Testis (tissue), 5 donors: ENCODE measurements around the gene ARHGAP12. TPM values are rescaled to one million over a fixed set of nuclear protein-coding genes. Genes with fewer than 3 reads are reported as not detected.

ENCODE experiments used
- DNase-seq: peaks from one replicate; pipeline ENCODE4 v3.0.0-alpha.2; 2019
- H3K27ac ChIP-seq, 2 donors: fragments of 200-600 bp; sonication (generic); one replicate each; pipeline ENCODE4 v1.5.1; 2019
- H3K27me3 ChIP-seq: fragments of 200-600 bp; sonication (generic); one replicate; pipeline ENCODE4 v1.5.1; 2019
- H3K36me3 ChIP-seq: fragments of 200-600 bp; sonication (generic); one replicate; pipeline ENCODE4 v1.5.1; 2017; ENCODE audit warnings: low read depth; ENCODE audit errors: missing control alignments
- H3K4me1 ChIP-seq: fragments of 200-600 bp; sonication (generic); one replicate; pipeline ENCODE4 v1.5.1; 2019
- H3K4me3 ChIP-seq, 2 donors: fragments of 200-600 bp; sonication (generic); one replicate each; pipeline ENCODE4 v1.5.1; 2017 to 2019
- H3K9me3 ChIP-seq: fragments of 200-600 bp; sonication (generic); one replicate; pipeline ENCODE4 v1.5.1; 2017
- POLR2A ChIP-seq: fragments of 450-650 bp; IDR thresholded peaks from one replicate; pipeline ENCODE4 v1.6.1; 2017; ENCODE audit warnings: antibody characterized with exemption, mild to moderate bottlenecking, moderate library complexity
- WGBS, 2 donors: methylation state at CpG; one replicate each; pipeline ENCODE4 v1.1.5; 2018; 5-methylcytosine and 5-hydroxymethylcytosine counted together
- intact Hi-C: fragments of 100-400 bp; cut with DNase I; formaldehyde crosslinking; loops from one replicate; pipeline ENCODE4 v1.15.1; 2023; ENCODE audit warnings: low total_unique reads
- long read RNA-seq, 2 donors: transcript quantifications; one replicate each; lab custom pipeline, GENCODE V29; 2026
- polyA plus RNA-seq: library from polyadenylated mRNA; stranded (reverse); fragments of 350-450 nt; fragmentation: Illumina TruSeq; extraction: RNeasy Lipid Tissue Mini Kit (QIAGEN cat#74804); gene quantifications from one replicate; pipeline ENCODE4 v1.2.3, GENCODE V29; 2014; ENCODE audit warnings: low read depth, low replicate concordance; ENCODE audit not compliant: insufficient read depth
- total RNA-seq, 2 donors: library from RNA; depleted of rRNA; stranded (reverse); fragments of >200 nt; gene quantifications; one replicate each; pipeline ENCODE4 v1.2.3, GENCODE V29; 2016
- TF ChIP-seq, protein P1 (sequence below), 3 experiments: fragments of 450-650 bp in 2 of 3; fragments of 200-600 bp in 1 of 3; sonication (generic) in 1 of 3; IDR thresholded peaks; one replicate each; pipeline ENCODE4 v1.5.1; 2016 to 2019; ENCODE audit warnings: antibody characterized with exemption in 3 of 3, mild to moderate bottlenecking in 2 of 3, moderate library complexity in 1 of 3

The ARHGAP12 gene, protein sequence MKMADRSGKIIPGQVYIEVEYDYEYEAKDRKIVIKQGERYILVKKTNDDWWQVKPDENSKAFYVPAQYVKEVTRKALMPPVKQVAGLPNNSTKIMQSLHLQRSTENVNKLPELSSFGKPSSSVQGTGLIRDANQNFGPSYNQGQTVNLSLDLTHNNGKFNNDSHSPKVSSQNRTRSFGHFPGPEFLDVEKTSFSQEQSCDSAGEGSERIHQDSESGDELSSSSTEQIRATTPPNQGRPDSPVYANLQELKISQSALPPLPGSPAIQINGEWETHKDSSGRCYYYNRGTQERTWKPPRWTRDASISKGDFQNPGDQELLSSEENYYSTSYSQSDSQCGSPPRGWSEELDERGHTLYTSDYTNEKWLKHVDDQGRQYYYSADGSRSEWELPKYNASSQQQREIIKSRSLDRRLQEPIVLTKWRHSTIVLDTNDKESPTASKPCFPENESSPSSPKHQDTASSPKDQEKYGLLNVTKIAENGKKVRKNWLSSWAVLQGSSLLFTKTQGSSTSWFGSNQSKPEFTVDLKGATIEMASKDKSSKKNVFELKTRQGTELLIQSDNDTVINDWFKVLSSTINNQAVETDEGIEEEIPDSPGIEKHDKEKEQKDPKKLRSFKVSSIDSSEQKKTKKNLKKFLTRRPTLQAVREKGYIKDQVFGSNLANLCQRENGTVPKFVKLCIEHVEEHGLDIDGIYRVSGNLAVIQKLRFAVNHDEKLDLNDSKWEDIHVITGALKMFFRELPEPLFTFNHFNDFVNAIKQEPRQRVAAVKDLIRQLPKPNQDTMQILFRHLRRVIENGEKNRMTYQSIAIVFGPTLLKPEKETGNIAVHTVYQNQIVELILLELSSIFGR
- total RNA-seq = 10 to 100 TPM; 33.1 to 36.1 TPM
- 11.7 TPM for polyA plus RNA-seq
- long read RNA-seq, donor 1, full-length matches to known transcripts = 2 of 10 reads
- long read RNA-seq, donor 1, partial matches to known transcripts = 8 of 10 reads
- long read RNA-seq, donor 1, other reads (novel, unspliced or antisense) = 0 of 10 reads
- long read RNA-seq, donor 2, full-length matches to known transcripts = 2 of 2 reads
- long read RNA-seq, donor 2, partial matches to known transcripts = 0 of 2 reads
- long read RNA-seq, donor 2, other reads (novel, unspliced or antisense) = 0 of 2 reads

- peak; percentile 93 for DNase-seq
- no peaks in the 10 kb centered on the region for H3K9me3 ChIP-seq
- H3K27me3 ChIP-seq = no peaks in the 10 kb centered on the region
- peak within 1 kb of the TSS; percentile 94 for H3K27ac ChIP-seq
- H3K4me1 ChIP-seq = peaks cover 20% of the 10 kb centered on the region
- TF ChIP-seq, protein P1, sequence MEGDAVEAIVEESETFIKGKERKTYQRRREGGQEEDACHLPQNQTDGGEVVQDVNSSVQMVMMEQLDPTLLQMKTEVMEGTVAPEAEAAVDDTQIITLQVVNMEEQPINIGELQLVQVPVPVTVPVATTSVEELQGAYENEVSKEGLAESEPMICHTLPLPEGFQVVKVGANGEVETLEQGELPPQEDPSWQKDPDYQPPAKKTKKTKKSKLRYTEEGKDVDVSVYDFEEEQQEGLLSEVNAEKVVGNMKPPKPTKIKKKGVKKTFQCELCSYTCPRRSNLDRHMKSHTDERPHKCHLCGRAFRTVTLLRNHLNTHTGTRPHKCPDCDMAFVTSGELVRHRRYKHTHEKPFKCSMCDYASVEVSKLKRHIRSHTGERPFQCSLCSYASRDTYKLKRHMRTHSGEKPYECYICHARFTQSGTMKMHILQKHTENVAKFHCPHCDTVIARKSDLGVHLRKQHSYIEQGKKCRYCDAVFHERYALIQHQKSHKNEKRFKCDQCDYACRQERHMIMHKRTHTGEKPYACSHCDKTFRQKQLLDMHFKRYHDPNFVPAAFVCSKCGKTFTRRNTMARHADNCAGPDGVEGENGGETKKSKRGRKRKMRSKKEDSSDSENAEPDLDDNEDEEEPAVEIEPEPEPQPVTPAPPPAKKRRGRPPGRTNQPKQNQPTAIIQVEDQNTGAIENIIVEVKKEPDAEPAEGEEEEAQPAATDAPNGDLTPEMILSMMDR (IDR thresholded peaks at IDR 0.05) = no peak
- peak; percentile 87 for TF ChIP-seq POLR2A
- 0 to 1% methylated on average over 16 to 62 of the region's 92 CpGs for WGBS, 2 donors
- H3K36me3 ChIP-seq = no peaks in the 10 kb centered on the region
- intact Hi-C loops = no loop called here
- H3K4me3 ChIP-seq = peak within 1 kb of the TSS; percentile 93 to 98
Measured at GRCh38 chr10:31928549-31929260, at the start of gene ARHGAP12. Gene ARHGAP12, minus strand, starts transcription at chr10:31928831. Its CDS starts 19,976 bp downstream, at chr10:31908855.

DNA sequence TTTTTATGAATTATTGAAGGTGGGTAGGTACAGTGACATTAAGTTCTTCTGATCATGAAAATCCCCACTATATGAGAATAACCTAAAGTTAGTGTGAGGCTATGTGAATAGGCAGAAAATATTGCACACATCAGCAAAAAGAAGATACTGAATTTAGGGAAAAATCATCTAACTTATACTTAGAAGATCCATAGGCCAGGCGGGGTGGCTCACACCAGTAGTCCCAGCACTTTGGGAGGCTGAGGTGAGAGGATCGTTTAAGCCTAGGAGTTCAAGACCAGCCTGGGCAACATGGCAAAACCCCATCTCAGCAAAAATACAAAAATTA is 49.5 kb upstream of the ARHGAP12 start:
- no peaks in the 10 kb centered on the region for H3K9me3 ChIP-seq
- 49 to 80% methylated on average over 2 of the region's 2 CpGs for WGBS, 2 donors
- DNase-seq = no peak
- no peaks in the 10 kb centered on the region for H3K27me3 ChIP-seq
- no peaks in the 10 kb centered on the region for H3K36me3 ChIP-seq
- no peak overlapping the region for H3K4me3 ChIP-seq
- H3K27ac ChIP-seq = no peak overlapping the region
- intact Hi-C loops = no loop called here
- no peak for TF ChIP-seq POLR2A
- TF ChIP-seq, protein P1 (IDR thresholded peaks at IDR 0.05) = no peak
- no peaks in the 10 kb centered on the region for H3K4me1 ChIP-seq

- TF ChIP-seq, protein P1 (IDR thresholded peaks at IDR 0.05) = no peak
- TF ChIP-seq POLR2A = no peak
- H3K9me3 ChIP-seq = no peaks in the 10 kb centered on the region
- no peak overlapping the region for H3K4me3 ChIP-seq
- WGBS, 2 donors = 74 to 83% methylated on average over 5 of the region's 5 CpGs
- no peak overlapping the region for H3K27ac ChIP-seq
- no peaks in the 10 kb centered on the region for H3K4me1 ChIP-seq
- H3K36me3 ChIP-seq = no peaks in the 10 kb centered on the region
- intact Hi-C loops = no loop called here
- H3K27me3 ChIP-seq = no peaks in the 10 kb centered on the region
- DNase-seq = no peak
Measured at GRCh38 chr10:31977440-31978155, 49.0 kb upstream of the ARHGAP12 start.

GRCh38 chr10:31975157-31975765 is 46.6 kb upstream of the ARHGAP12 start:
- no peaks in the 10 kb centered on the region for H3K36me3 ChIP-seq
- intact Hi-C loops = no loop called here
- WGBS, 2 donors = 91 to 93% methylated on average over 6 of the region's 6 CpGs
- no peaks in the 10 kb centered on the region for H3K27me3 ChIP-seq
- no peak overlapping the region for H3K27ac ChIP-seq
- DNase-seq = no peak
- H3K9me3 ChIP-seq = no peaks in the 10 kb centered on the region
- H3K4me3 ChIP-seq = no peak overlapping the region
- TF ChIP-seq, protein P1 (IDR thresholded peaks at IDR 0.05) = no peak
- TF ChIP-seq POLR2A = no peak
- H3K4me1 ChIP-seq = no peaks in the 10 kb centered on the region
